Erythroblast (primary cell): Measurements from ENCODE around the gene CLDN1.

Experiments
- GATA1 ChIP-seq: IDR thresholded peaks from 2 replicates; pipeline ENCODE4 v1.6.1; 2011; ENCODE audit warnings: low read depth, mild to moderate bottlenecking, control low read depth, low read length, moderate library complexity
- POLR2A ChIP-seq: IDR thresholded peaks from 2 replicates; pipeline ENCODE4 v1.6.1; 2011; ENCODE audit warnings: mild to moderate bottlenecking, low read length

- TF ChIP-seq POLR2A: no peak
- TF ChIP-seq GATA1: no peak
Measured at GRCh38 chr3:190261740-190262139, 60.5 kb downstream of the CLDN1 start.
